ENCODE measurements around the gene MYO15B.

Gene MYO15B

GRCh38 chr17:75624714-75625345, 37.2 kb downstream of the MYO15B start:
- Mint-ChIP-seq H3K4me3 (no peak overlapping the region), H3K27me3 (no peaks in the 10 kb centered on the region), H3K4me1 (ENCODE audit: low read depth) (no peaks in the 10 kb centered on the region), H3K9me3 (no peaks in the 10 kb centered on the region), H3K27ac (no peak overlapping the region), H3K36me3 (ENCODE audit: low read depth) (peaks cover 96% of the 10 kb centered on the region)
- intact Hi-C loops (cut with micrococcal nuclease) = no loop called here

GRCh38 chr17:75625813-75626486, 38.4 kb downstream of the MYO15B start:
- H3K4me3 Mint-ChIP-seq = no peak overlapping the region
- no peaks in the 10 kb centered on the region for H3K4me1 Mint-ChIP-seq (ENCODE audit: low read depth)
- peaks cover 96% of the 10 kb centered on the region for H3K36me3 Mint-ChIP-seq (ENCODE audit: low read depth)
- no peak overlapping the region for H3K27ac Mint-ChIP-seq
- intact Hi-C loops (cut with micrococcal nuclease) = no loop called here
- no peaks in the 10 kb centered on the region for H3K27me3 Mint-ChIP-seq
- no peaks in the 10 kb centered on the region for H3K9me3 Mint-ChIP-seq

DNA sequence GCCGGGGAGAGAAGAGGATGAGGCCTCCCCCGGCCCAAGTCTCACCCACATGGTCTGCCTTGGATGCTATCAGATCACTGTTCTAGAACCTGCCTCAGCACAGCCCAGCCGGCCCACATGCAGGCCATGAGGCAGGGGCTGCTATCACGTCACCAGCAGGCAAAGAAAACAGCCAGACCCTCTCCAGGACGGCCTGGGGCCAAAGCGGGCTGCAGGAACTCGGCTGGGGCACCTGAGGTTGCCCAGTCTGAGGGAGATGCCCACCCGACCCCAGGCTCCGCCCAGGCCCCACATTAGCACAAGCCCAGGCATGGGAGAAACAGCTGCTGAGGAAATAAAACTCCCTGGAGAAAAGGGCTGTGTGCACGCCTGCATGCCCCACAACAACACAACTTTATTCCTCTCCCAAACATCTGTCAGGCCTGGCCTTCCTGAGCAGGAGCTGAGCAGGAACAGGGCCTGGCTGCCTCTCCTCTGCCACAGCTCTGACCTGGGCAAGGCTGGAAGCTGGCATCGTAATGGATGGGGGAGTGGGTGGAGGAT, 39.0 kb downstream of the MYO15B start:
- intact Hi-C loops (cut with micrococcal nuclease) = no loop called here
- no peak overlapping the region for H3K27ac Mint-ChIP-seq
- no peaks in the 10 kb centered on the region for H3K9me3 Mint-ChIP-seq
- no peak overlapping the region for H3K4me3 Mint-ChIP-seq
- H3K36me3 Mint-ChIP-seq (ENCODE audit: low read depth) = peaks cover 96% of the 10 kb centered on the region
- no peaks in the 10 kb centered on the region for H3K4me1 Mint-ChIP-seq (ENCODE audit: low read depth)
- H3K27me3 Mint-ChIP-seq = no peaks in the 10 kb centered on the region

- intact Hi-C loops (cut with micrococcal nuclease) = no loop called here
- peaks cover 92% of the 10 kb centered on the region for H3K36me3 Mint-ChIP-seq (ENCODE audit: low read depth)
- no peak overlapping the region for H3K4me3 Mint-ChIP-seq
- no peaks in the 10 kb centered on the region for H3K9me3 Mint-ChIP-seq
- no peaks in the 10 kb centered on the region for H3K27me3 Mint-ChIP-seq
- H3K4me1 Mint-ChIP-seq (ENCODE audit: low read depth) = no peaks in the 10 kb centered on the region
- no peak overlapping the region for H3K27ac Mint-ChIP-seq
Observed at GRCh38 chr17:75627094-75627493, 39.5 kb downstream of the MYO15B start.

DNA sequence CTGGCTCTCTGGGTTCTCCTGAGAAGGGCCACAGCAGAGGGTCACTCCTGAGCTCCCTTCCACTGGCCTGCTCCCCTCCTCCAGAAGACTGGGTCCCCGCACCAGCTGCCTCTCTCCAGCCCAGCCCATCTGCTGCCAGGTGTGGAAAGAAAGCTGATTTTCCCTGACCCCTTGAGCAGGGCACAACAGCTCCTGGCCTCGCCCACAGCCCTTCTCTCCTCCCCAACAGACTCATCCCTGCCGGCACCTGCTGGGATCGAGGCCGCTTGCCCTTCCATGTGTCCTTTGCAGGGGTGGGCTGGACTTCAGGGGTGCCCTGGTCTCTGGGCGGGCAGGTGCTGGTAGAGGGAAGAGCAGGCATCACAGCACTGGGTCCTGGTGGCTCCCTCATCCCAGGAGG, 40.8 kb downstream of the MYO15B start:
- H3K9me3 Mint-ChIP-seq = no peaks in the 10 kb centered on the region
- intact Hi-C loops (cut with micrococcal nuclease) = no loop called here

DNA sequence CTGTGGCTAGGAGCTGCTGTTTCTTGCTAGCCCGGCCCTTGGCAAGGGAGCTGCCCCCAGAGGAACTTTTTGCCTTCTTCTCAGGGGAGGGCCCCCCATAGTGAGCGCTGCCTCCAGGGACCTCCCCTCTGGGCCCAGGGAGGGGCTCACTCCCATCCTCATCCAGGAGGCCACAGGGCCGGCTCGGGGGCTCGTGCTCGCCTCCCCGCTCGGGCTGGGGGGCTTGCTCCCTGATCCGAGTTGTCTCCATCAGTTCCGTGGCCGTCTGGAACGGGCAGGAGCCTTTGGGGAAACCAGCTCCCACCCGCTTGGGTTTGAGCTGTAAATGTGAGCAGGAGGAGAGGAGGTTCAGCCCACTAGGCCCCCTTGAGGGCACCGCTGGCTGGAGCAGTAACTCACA, 41.6 kb downstream of the MYO15B start:
- H3K27me3 Mint-ChIP-seq = peaks cover 3% of the 10 kb centered on the region
- no peak overlapping the region for H3K4me3 Mint-ChIP-seq
- H3K27ac Mint-ChIP-seq = no peak overlapping the region
- no peaks in the 10 kb centered on the region for H3K9me3 Mint-ChIP-seq
- peaks cover 73% of the 10 kb centered on the region for H3K36me3 Mint-ChIP-seq (ENCODE audit: low read depth)
- intact Hi-C loops (cut with micrococcal nuclease) = no loop called here
- H3K4me1 Mint-ChIP-seq (ENCODE audit: low read depth) = peaks cover 13% of the 10 kb centered on the region

More for the DNA sequence above, 40.8 kb downstream of the MYO15B start:
- Mint-ChIP-seq H3K36me3 (ENCODE audit: low read depth) (peaks cover 80% of the 10 kb centered on the region), H3K4me3 (no peak overlapping the region), H3K27ac (no peak overlapping the region), H3K27me3 (no peaks in the 10 kb centered on the region), H3K4me1 (ENCODE audit: low read depth) (peaks cover 6% of the 10 kb centered on the region)

DNA sequence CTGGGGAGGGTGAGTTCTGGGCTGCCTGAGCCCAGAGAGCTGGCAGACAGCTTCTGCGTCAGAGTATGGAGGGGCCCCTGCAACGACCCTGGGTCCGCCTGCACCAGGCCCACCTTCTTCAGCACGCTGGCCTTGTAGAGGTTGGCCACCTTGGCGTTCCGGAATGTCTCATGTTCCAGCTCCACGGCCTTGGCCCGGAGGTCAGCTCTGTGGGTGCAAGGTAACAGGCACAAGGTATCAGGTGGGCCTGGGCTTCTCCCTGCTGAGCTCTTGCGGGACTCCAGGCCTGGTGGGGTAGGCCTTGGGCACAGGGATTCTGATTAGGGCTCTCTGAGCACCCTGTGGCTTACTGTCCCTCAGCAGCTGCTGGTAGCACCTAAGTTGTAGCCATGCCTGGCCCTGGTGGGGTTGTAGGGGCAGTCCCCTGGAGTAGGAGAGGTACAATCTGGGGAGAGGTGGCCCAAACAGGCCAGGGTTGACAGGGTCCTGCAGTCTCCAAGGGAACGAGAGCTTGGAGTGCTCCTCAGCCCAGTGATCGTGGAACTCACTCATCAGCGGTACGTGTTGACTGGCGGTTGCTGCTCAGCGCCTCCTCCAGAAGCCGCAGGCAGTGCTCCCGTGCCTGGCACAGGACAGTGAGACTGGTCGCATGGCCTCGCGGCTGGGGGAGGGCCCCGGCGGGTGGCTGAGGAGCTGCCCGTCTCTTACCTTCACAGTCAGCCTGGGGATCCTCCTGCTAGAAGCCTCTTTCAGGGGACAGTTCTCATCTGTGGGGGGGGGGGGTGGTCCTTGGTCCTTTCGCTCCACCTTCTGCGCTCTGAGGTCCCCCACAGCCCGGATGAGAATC, 42.7 kb downstream of the MYO15B start:
- Mint-ChIP-seq H3K36me3 (ENCODE audit: low read depth) (peaks cover 61% of the 10 kb centered on the region), H3K27me3 (peaks cover 4% of the 10 kb centered on the region), H3K4me3 (no peak overlapping the region), H3K9me3 (no peaks in the 10 kb centered on the region), H3K27ac (no peak overlapping the region), H3K4me1 (ENCODE audit: low read depth) (peaks cover 14% of the 10 kb centered on the region)
- intact Hi-C loops (cut with micrococcal nuclease) = no loop called here

DNA sequence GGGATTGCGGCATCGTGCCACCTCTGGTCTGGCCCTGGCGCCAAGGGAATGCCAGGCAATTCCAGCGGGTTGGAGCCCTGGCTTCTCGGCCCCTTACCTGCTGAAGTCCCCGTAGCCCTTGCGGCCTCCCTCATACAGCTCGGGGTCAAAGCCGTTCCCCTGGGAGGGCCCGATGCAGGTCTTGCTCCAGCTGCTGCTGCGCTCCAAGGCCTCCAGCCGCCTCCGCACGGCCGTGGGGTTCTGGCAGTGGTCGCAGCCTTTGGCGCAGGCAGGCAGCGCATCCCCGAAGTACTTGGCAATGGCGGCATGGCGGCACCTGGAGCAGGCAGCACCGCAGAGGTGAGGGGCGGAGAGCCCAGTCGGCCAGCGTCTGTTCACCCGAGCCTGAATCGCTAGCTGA, 43.8 kb downstream of the MYO15B start:
- Mint-ChIP-seq H3K4me1 (ENCODE audit: low read depth) (peaks cover 14% of the 10 kb centered on the region), H3K36me3 (ENCODE audit: low read depth) (peaks cover 56% of the 10 kb centered on the region), H3K9me3 (no peaks in the 10 kb centered on the region), H3K27ac (no peak overlapping the region), H3K4me3 (no peak overlapping the region), H3K27me3 (peaks cover 5% of the 10 kb centered on the region)
- intact Hi-C loops (cut with micrococcal nuclease) = no loop called here

GRCh38 chr17:75632428-75632827, 44.8 kb downstream of the MYO15B start:
- Mint-ChIP-seq H3K36me3 (ENCODE audit: low read depth) (peaks cover 54% of the 10 kb centered on the region), H3K27me3 (peaks cover 5% of the 10 kb centered on the region), H3K4me3 (no peak overlapping the region), H3K27ac (no peak overlapping the region), H3K9me3 (no peaks in the 10 kb centered on the region), H3K4me1 (ENCODE audit: low read depth) (peaks cover 14% of the 10 kb centered on the region)
- intact Hi-C loops (cut with micrococcal nuclease) = no loop called here

DNA sequence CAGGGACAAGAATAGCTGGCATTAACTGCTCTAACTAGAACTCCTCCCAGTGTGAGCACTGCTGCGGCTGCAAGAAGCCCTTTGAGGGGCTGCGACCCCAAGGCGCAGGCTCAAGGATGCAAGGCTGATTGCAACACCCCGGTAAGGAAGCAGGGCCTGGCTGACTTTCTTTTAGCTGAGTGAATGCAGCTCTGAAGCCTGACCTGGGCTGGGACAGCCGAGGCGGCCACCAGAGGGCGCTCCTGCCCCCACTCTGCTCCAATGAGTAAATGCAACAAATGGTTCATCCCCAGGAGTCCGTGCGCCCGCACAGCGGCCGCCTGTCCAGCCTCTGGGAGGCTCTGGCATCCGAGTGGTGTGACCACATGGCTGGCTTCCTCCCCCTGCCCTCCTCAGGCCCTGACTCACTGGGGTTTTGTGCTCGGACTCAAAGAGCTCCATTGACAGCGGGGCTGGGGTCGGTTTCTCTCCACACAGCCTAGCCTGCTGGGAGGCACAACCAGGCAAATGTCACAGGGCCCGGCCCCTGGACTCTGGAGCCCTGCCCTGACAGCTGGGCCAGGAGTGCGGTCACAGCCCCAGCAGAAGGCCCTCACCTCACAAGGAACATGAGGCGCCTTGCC, 45.4 kb downstream of the MYO15B start, which contains the start of gene SMIM5:
Gene SMIM5 (plus strand): TSS at position 572 of the 623 bp plus-strand sequence. CDS start 6,768 bp downstream, outside the sequence.
- Mint-ChIP-seq H3K9me3 (no peaks in the 10 kb centered on the region), H3K4me1 (ENCODE audit: low read depth) (peaks cover 14% of the 10 kb centered on the region), H3K27me3 (peaks cover 5% of the 10 kb centered on the region), H3K27ac (peak within 1 kb of the TSS; percentile 7), H3K36me3 (ENCODE audit: low read depth) (peaks cover 52% of the 10 kb centered on the region), H3K4me3 (no peak within 1 kb of the TSS)
- intact Hi-C loops (cut with micrococcal nuclease) = loop anchor here (1.0 kb wide), 1 partner anchor 114 kb away; no protein-coding TSS in a partner anchor

GRCh38 chr17:75633486-75634375, 46.1 kb downstream of the MYO15B start:
- H3K27ac Mint-ChIP-seq = peak overlapping the region; percentile 7
- peaks cover 14% of the 10 kb centered on the region for H3K4me1 Mint-ChIP-seq (ENCODE audit: low read depth)
- H3K4me3 Mint-ChIP-seq = no peak overlapping the region
- peaks cover 52% of the 10 kb centered on the region for H3K36me3 Mint-ChIP-seq (ENCODE audit: low read depth)
- no peaks in the 10 kb centered on the region for H3K9me3 Mint-ChIP-seq
- H3K27me3 Mint-ChIP-seq = peaks cover 5% of the 10 kb centered on the region
- intact Hi-C loops (cut with micrococcal nuclease) = loop anchor here (1.0 kb wide), 1 partner anchor 114 kb away; no protein-coding TSS in a partner anchor

GRCh38 chr17:75634376-75634740, 46.8 kb downstream of the MYO15B start:
- Mint-ChIP-seq H3K27ac (no peak overlapping the region), H3K9me3 (no peaks in the 10 kb centered on the region), H3K27me3 (peaks cover 5% of the 10 kb centered on the region), H3K4me1 (ENCODE audit: low read depth) (peaks cover 14% of the 10 kb centered on the region), H3K36me3 (ENCODE audit: low read depth) (peaks cover 51% of the 10 kb centered on the region), H3K4me3 (no peak overlapping the region)
- intact Hi-C loops (cut with micrococcal nuclease) = no loop called here

All from dendritic cell treated with granulocyte-macrophage colony-stimulating factor and Interleukin-4, amounts not matched to agents 40 ng/mL and 50 ng/mL, for 4 days (primary cell).